HepG2 (cell line): Measurements from ENCODE around the gene MRGPRX4. TPM values are rescaled to one million over a fixed set of nuclear protein-coding genes. Genes with fewer than 3 reads are reported as not detected.

Source experiments
- ATAC-seq: fragments of 200-7000 bp; cut with Tn5 transposase; 3 replicates; pipeline ENCODE4 v1.9.1; 2020; ENCODE audit warnings: mild to moderate bottlenecking, moderate library complexity
- BruUV-seq: library from RNA; stranded (reverse); fragments of 400-500 nt; replicated peaks from 2 replicates; lab custom pipeline; 2021; lab: Mats Ljungman, UMichigan
- CTCF ChIA-PET: fragments of 300-600 bp; formaldehyde crosslinking; extraction: SDS; loops from one replicate; lab custom pipeline; 2021; ENCODE audit warnings: low total read pairs, inconsistent platforms, low intra/inter-chr PET ratio; lab: Yijun Ruan, JAX
- POLR2A ChIA-PET: fragments of 350-600 bp; sonication (Branson Sonifier 250); formaldehyde crosslinking; loops from one replicate; lab custom pipeline; 2020; ENCODE audit warnings: antibody characterized with exemption, inconsistent platforms; lab: Yijun Ruan, JAX
- DNase-seq: peaks from one replicate; pipeline ENCODE4 v3.0.0-alpha.2; 2015; ENCODE audit warnings: low spot score
- FAIRE-seq: peaks from 3 replicates; lab custom pipeline; 2011; peaks lifted over from hg19 to GRCh38; lab: Jason Lieb, UNC
- H2AFZ ChIP-seq: one replicate; pipeline ENCODE4 v1.6.1; 2011; ENCODE audit warnings: low read length, inconsistent platforms
- H3K27ac ChIP-seq: fragments of 300-600 bp; 3 replicates; pipeline ENCODE4 v1.8.0; 2011; ENCODE audit warnings: mixed run types, mild to moderate bottlenecking, mixed read lengths, low read length, inconsistent platforms; ENCODE audit not compliant: insufficient read depth; ENCODE audit errors: extremely low read length
- H3K27me3 ChIP-seq, 2 experiments: fragments of 200-600 bp in 1 of 2; 2 replicates in 1 of 2; 3 replicates in 1 of 2; pipeline versions ENCODE4 v1.6.0 to v1.8.0; 2011; ENCODE audit warnings: low read length in 2 of 2, mild to moderate bottlenecking in 2 of 2, moderate library complexity in 2 of 2, inconsistent platforms in 1 of 2; ENCODE audit not compliant: insufficient read depth in 2 of 2, control insufficient read depth in 1 of 2
- H3K36me3 ChIP-seq, 2 experiments: fragments of 200-600 bp in 1 of 2; replicated peaks in 1 of 2; 2 replicates in 1 of 2; 3 replicates in 1 of 2; pipeline versions ENCODE4 v1.5.1 to v1.8.0; 2011; ENCODE audit warnings: low read length in 2 of 2, inconsistent platforms in 1 of 2; ENCODE audit not compliant: insufficient read depth in 2 of 2, control insufficient read depth in 1 of 2
- H3K4me1 ChIP-seq: 2 replicates; pipeline ENCODE4 v1.5.1; 2012; ENCODE audit warnings: low read length, inconsistent platforms; ENCODE audit not compliant: insufficient read depth
- H3K4me2 ChIP-seq: 2 replicates; pipeline ENCODE4 v1.6.0; 2011; ENCODE audit warnings: low read depth, low read length, inconsistent platforms
- H3K4me3 ChIP-seq, 3 experiments: fragments of 200-600 bp in 1 of 3; sonication (generic), shearing (Covaris generic) in 1 of 3; replicated peaks in 1 of 3; 2 replicates each; pipeline ENCODE4 v1.5.1; 2011 to 2016; ENCODE audit warnings: low read length in 3 of 3, inconsistent platforms in 2 of 3, low read depth in 2 of 3, mild to moderate bottlenecking in 2 of 3, control low read depth in 1 of 3, mixed read lengths in 1 of 3; ENCODE audit not compliant: insufficient read depth in 1 of 3
- H3K79me2 ChIP-seq: one replicate; pipeline ENCODE4 v1.6.1; 2011; ENCODE audit warnings: low read length, inconsistent platforms; ENCODE audit not compliant: insufficient read depth
- H3K9ac ChIP-seq: 2 replicates; pipeline ENCODE4 v1.6.0; 2011; ENCODE audit warnings: mild to moderate bottlenecking, low read depth, low read length, inconsistent platforms; ENCODE audit not compliant: insufficient read depth
- H3K9me3 ChIP-seq: 2 replicates; pipeline ENCODE4 v1.5.1; 2012; ENCODE audit warnings: mild to moderate bottlenecking, low read length
- H4K20me1 ChIP-seq: 2 replicates; pipeline ENCODE4 v1.6.0; 2011; ENCODE audit warnings: inconsistent platforms, mild to moderate bottlenecking, low read length, moderate library complexity; ENCODE audit not compliant: insufficient read depth
- WGBS: methylation state at CpG from one replicate; pipeline ENCODE4 v1.1.6; 2017; ENCODE audit warnings: low lambda C conversion rate; 5-methylcytosine and 5-hydroxymethylcytosine counted together
- in situ Hi-C: cut with HindIII; loops from 2 replicates; pipeline ENCODE4 v1.10.0; 2017; ENCODE audit warnings: low pct_unique_long_range_greater_than_20kb; ENCODE audit not compliant: extremely low pct_ligation_motif_present
- intact Hi-C: fragments of 100-400 bp; cut with micrococcal nuclease; formaldehyde crosslinking; loops from one replicate; pipeline ENCODE4 v1.10.0; 2022; ENCODE audit not compliant: unreplicated experiment
- polyA plus RNA-seq, 8 experiments: library from polyadenylated mRNA; depleted of rRNA in 3 of 8; stranded (reverse) in 7 of 8; unstranded in 1 of 8; fragments of >200 nt; fragmentation: Illumina TruSeq in 4 of 8; extraction: Trizol in 4 of 8; gene quantifications; 2 replicates each; pipeline versions ENCODE4 v1.2.1 to v1.2.3, GENCODE V29; 2011 to 2016; ENCODE audit warnings: low read depth in 4 of 8, missing spikeins in 1 of 8, mixed read lengths in 1 of 8; ENCODE audit not compliant: insufficient read depth in 1 of 8
- total RNA-seq, 5 experiments: library from RNA; depleted of rRNA; stranded (reverse); fragments of >200 nt; fragmentation: Illumina TruSeq; extraction: Trizol; gene quantifications; 2 replicates each; pipeline ENCODE4 v1.2.3, GENCODE V29; 2016; ENCODE audit warnings: low read depth in 1 of 5
- TF ChIP-seq, protein P1 (sequence below): sonication (generic); formaldehyde crosslinking; IDR thresholded peaks from 2 replicates; pipeline ENCODE4 v1.5.0; 2020; ENCODE audit warnings: missing genetic modification reagents
- TF ChIP-seq, protein P2 (sequence below): sonication (generic); formaldehyde crosslinking; IDR thresholded peaks from 2 replicates; pipeline ENCODE4 v1.9.0; 2021; ENCODE audit warnings: mild to moderate bottlenecking, missing genetic modification reagents

MRGPRX4 gene
- total and polyA plus RNA-seq, 2 of the 13 experiments (the other 11 are each of a cell fraction or from before 2014, with no cell fraction given): 0.18 TPM

DNA sequence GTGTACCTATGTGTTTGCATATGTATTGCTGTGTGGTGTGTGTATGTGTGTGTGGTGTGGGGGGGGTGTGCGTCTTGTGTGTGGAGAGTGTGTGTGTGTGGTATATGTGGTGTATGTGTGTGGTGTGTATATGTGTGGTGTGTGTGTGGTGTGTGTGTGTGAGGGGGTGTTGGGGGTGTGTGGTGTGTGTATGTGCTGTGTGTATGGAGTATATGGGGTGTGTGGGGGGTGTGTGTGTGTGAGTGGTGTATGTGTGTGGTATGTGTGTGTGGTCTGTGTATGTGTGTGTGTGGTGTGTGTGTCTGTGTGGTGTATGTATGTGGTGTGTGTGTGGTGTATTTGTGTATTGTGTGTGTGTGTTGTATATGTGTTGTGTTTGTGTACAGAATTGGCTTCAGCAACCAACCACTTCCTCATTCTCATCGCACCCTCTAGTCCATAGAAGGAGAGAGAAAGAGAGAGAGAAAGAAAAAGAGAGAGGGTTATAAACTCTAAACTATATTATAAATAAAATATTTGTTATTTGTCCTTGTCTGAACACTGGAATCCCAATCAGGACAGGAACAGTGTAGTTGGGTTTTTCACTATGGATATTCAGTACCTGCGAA is 50.3 kb downstream of the MRGPRX4 start:
- Histone ChIP-seq H3K9ac (no peak overlapping the region), H3K4me1 (peaks cover 55% of the 10 kb centered on the region), H3K27ac (peak overlapping the region; percentile 92), H4K20me1 (no peaks in the 10 kb centered on the region), H3K4me3 (no peak overlapping the region), H3K36me3 (no peaks in the 10 kb centered on the region), H2AFZ (no peak overlapping the region), H3K9me3 (no peaks in the 10 kb centered on the region), H3K4me2 (no peak overlapping the region; the same call in 1 of the 2 replicates), H3K79me2 (no peaks in the 10 kb centered on the region), H3K27me3 (no peaks in the 10 kb centered on the region)
- BruUV-seq: no TSS peak
- POLR2A ChIA-PET: interaction anchor here (0.8 to 2.7 kb wide), 4 partner anchors 7 to 303 kb away, joined by 3 to 37 read pairs (median 4); partner anchors contain the start of gene SAA4
- ATAC-seq: no peak
- intact Hi-C loops: no loop called here
- no peak for DNase-seq
- in situ Hi-C loops: no loop called here
- CTCF ChIA-PET: no interaction called here
- WGBS: 98% methylated on average over 3 of the region's 3 CpGs
- TF ChIP-seq, protein P1, sequence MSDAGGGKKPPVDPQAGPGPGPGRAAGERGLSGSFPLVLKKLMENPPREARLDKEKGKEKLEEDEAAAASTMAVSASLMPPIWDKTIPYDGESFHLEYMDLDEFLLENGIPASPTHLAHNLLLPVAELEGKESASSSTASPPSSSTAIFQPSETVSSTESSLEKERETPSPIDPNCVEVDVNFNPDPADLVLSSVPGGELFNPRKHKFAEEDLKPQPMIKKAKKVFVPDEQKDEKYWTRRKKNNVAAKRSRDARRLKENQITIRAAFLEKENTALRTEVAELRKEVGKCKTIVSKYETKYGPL (CRISPR knock-in tag): no peak
- TF ChIP-seq, protein P2, sequence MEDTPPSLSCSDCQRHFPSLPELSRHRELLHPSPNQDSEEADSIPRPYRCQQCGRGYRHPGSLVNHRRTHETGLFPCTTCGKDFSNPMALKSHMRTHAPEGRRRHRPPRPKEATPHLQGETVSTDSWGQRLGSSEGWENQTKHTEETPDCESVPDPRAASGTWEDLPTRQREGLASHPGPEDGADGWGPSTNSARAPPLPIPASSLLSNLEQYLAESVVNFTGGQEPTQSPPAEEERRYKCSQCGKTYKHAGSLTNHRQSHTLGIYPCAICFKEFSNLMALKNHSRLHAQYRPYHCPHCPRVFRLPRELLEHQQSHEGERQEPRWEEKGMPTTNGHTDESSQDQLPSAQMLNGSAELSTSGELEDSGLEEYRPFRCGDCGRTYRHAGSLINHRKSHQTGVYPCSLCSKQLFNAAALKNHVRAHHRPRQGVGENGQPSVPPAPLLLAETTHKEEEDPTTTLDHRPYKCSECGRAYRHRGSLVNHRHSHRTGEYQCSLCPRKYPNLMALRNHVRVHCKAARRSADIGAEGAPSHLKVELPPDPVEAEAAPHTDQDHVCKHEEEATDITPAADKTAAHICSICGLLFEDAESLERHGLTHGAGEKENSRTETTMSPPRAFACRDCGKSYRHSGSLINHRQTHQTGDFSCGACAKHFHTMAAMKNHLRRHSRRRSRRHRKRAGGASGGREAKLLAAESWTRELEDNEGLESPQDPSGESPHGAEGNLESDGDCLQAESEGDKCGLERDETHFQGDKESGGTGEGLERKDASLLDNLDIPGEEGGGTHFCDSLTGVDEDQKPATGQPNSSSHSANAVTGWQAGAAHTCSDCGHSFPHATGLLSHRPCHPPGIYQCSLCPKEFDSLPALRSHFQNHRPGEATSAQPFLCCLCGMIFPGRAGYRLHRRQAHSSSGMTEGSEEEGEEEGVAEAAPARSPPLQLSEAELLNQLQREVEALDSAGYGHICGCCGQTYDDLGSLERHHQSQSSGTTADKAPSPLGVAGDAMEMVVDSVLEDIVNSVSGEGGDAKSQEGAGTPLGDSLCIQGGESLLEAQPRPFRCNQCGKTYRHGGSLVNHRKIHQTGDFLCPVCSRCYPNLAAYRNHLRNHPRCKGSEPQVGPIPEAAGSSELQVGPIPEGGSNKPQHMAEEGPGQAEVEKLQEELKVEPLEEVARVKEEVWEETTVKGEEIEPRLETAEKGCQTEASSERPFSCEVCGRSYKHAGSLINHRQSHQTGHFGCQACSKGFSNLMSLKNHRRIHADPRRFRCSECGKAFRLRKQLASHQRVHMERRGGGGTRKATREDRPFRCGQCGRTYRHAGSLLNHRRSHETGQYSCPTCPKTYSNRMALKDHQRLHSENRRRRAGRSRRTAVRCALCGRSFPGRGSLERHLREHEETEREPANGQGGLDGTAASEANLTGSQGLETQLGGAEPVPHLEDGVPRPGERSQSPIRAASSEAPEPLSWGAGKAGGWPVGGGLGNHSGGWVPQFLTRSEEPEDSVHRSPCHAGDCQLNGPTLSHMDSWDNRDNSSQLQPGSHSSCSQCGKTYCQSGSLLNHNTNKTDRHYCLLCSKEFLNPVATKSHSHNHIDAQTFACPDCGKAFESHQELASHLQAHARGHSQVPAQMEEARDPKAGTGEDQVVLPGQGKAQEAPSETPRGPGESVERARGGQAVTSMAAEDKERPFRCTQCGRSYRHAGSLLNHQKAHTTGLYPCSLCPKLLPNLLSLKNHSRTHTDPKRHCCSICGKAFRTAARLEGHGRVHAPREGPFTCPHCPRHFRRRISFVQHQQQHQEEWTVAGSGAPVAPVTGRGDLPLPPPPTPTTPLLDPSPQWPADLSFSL: peak; percentile 88
- FAIRE-seq: peak; percentile 63

Other genes starting within 250 kb of the MRGPRX4 start
- 114 and 117 TPM in 2 replicates for gene SERGEF, start 159.8 kb upstream of the MRGPRX4 start, total RNA-seq (2016; rRNA removed; fragmentation: Illumina TruSeq; extraction: Trizol)
- 54.5 and 62.6 TPM in 2 replicates for gene SERGEF, start 159.8 kb upstream of the MRGPRX4 start, polyA plus RNA-seq (2011; rRNA removed)
- 0.22 and 0.53 TPM in 2 replicates for gene TPH1, start 126.6 kb upstream of the MRGPRX4 start, total RNA-seq (2016; rRNA removed; fragmentation: Illumina TruSeq; extraction: Trizol)
- 0.22 and 0.26 TPM in 2 replicates for gene TPH1, start 126.6 kb upstream of the MRGPRX4 start, polyA plus RNA-seq (2011; rRNA removed)
- gene SAAL1, start 66.8 kb upstream of the MRGPRX4 start, total RNA-seq (2016; rRNA removed; fragmentation: Illumina TruSeq; extraction: Trizol): 45.7 and 46.0 TPM in 2 replicates
- gene SAAL1, start 66.8 kb upstream of the MRGPRX4 start, polyA plus RNA-seq (2011; rRNA removed): 12.3 and 16.5 TPM in 2 replicates
- gene MRGPRX3, start 40.3 kb upstream of the MRGPRX4 start, total RNA-seq (2016; rRNA removed; fragmentation: Illumina TruSeq; extraction: Trizol): not detected in 2 replicates
- 0.51 and 0.53 TPM in 2 replicates for gene MRGPRX3, start 40.3 kb upstream of the MRGPRX4 start, polyA plus RNA-seq (2011; rRNA removed)
- 147 and 253 TPM in 2 replicates for gene SAA4, start 64.0 kb downstream of the MRGPRX4 start, total RNA-seq (2016; rRNA removed; fragmentation: Illumina TruSeq; extraction: Trizol)
- 53.4 and 94.1 TPM in 2 replicates for gene SAA4, start 64.0 kb downstream of the MRGPRX4 start, polyA plus RNA-seq (2011; rRNA removed)
- 0.27 TPM in 1 of 2 replicates, not detected in the other for gene SAA2, start 75.8 kb downstream of the MRGPRX4 start, total RNA-seq (2016; rRNA removed; fragmentation: Illumina TruSeq; extraction: Trizol)
- 0.12 TPM in 1 of 2 replicates, not detected in the other for gene SAA2, start 75.8 kb downstream of the MRGPRX4 start, polyA plus RNA-seq (2011; rRNA removed)
- not detected in 2 replicates for gene SAA1, start 93.4 kb downstream of the MRGPRX4 start, total RNA-seq (2016; rRNA removed; fragmentation: Illumina TruSeq; extraction: Trizol)
- gene SAA1, start 93.4 kb downstream of the MRGPRX4 start, polyA plus RNA-seq (2011; rRNA removed): not detected in 2 replicates
- 25.5 and 31.8 TPM in 2 replicates for gene HPS5, start 149.3 kb downstream of the MRGPRX4 start, total RNA-seq (2016; rRNA removed; fragmentation: Illumina TruSeq; extraction: Trizol)
- 5.4 and 6.6 TPM in 2 replicates for gene HPS5, start 149.3 kb downstream of the MRGPRX4 start, polyA plus RNA-seq (2011; rRNA removed)
- gene GTF2H1, start 149.7 kb downstream of the MRGPRX4 start, total RNA-seq (2016; rRNA removed; fragmentation: Illumina TruSeq; extraction: Trizol): 51.4 and 70.0 TPM in 2 replicates
- gene GTF2H1, start 149.7 kb downstream of the MRGPRX4 start, polyA plus RNA-seq (2011; rRNA removed): 15.2 and 15.7 TPM in 2 replicates
- gene LDHA, start 221.7 kb downstream of the MRGPRX4 start, total RNA-seq (2016; rRNA removed; fragmentation: Illumina TruSeq; extraction: Trizol): 805 and 1,257 TPM in 2 replicates
- 1,112 and 1,547 TPM in 2 replicates for gene LDHA, start 221.7 kb downstream of the MRGPRX4 start, polyA plus RNA-seq (2011; rRNA removed)
- gene LDHC, start 239.5 kb downstream of the MRGPRX4 start, total RNA-seq (2016; rRNA removed; fragmentation: Illumina TruSeq; extraction: Trizol): not detected in 2 replicates
- gene LDHC, start 239.5 kb downstream of the MRGPRX4 start, polyA plus RNA-seq (2011; rRNA removed): not detected in 2 replicates